ENCODE measurements around the gene ERI3. TPM values are rescaled to one million over a fixed set of nuclear protein-coding genes. Genes with fewer than 3 reads are reported as not detected.
A peak's percentile ranks its signal among the peaks of the same experiment; 100 is the strongest.

ERI3 gene
- total and polyA plus RNA-seq, 2 of the 13 experiments (the other 11 are each of a cell fraction or from before 2014, with no cell fraction given), result 35.6 to 35.9 TPM

GRCh38 chr1:44401256-44402228, 46.5 kb upstream of the ERI3 start (continued):
- no peak for TF ChIP-seq SP1 (IDR thresholded peaks at IDR 0.05)
- no peak for TF ChIP-seq SP1 (CRISPR knock-in tag; IDR thresholded peaks at IDR 0.05)
- TF ChIP-seq ZFY (CRISPR knock-in tag; IDR thresholded peaks at IDR 0.05), result no peak
- TF ChIP-seq ZNF44 (CRISPR knock-in tag; IDR thresholded peaks at IDR 0.05), result no peak
- no peak for TF ChIP-seq KDM5A (IDR thresholded peaks at IDR 0.05; ENCODE audit: borderline replicate concordance, low read length)
- TF ChIP-seq NFKBIZ (CRISPR knock-in tag; IDR thresholded peaks at IDR 0.05), result no peak
- TF ChIP-seq ZNF709 (CRISPR knock-in tag; IDR thresholded peaks at IDR 0.05), result no peak
- no peak for TF ChIP-seq RAD51 (IDR thresholded peaks at IDR 0.05; ENCODE audit: borderline replicate concordance)
- TF ChIP-seq ZNF335 (CRISPR knock-in tag; IDR thresholded peaks at IDR 0.05), result no peak
- no peak for TF ChIP-seq HOXA5 (CRISPR knock-in tag; IDR thresholded peaks at IDR 0.05)
- TF ChIP-seq PHF21A (CRISPR knock-in tag; IDR thresholded peaks at IDR 0.05), result peak; percentile 33; the same call in 1 of the 2 replicates
- TF ChIP-seq HOMEZ (CRISPR knock-in tag; IDR thresholded peaks at IDR 0.05; ENCODE audit: low read depth), result peak; percentile 33; the same call in 1 of the 2 replicates
- TF ChIP-seq ZNF225 (CRISPR knock-in tag; IDR thresholded peaks at IDR 0.05), result no peak
- TF ChIP-seq ZBTB25 (CRISPR knock-in tag; IDR thresholded peaks at IDR 0.05), result 0 out of 2 replicates have a peak, but pooled peaks have one; percentile 27
- no peak for TF ChIP-seq MBD4 (IDR thresholded peaks at IDR 0.05; ENCODE audit: borderline replicate concordance, low read length)
- TF ChIP-seq ZIK1 (CRISPR knock-in tag; IDR thresholded peaks at IDR 0.05; ENCODE audit: borderline replicate concordance, low read depth), result no peak
- no peak for TF ChIP-seq ZNF3 (CRISPR knock-in tag; IDR thresholded peaks at IDR 0.05)
- TF ChIP-seq SNAPC4 (CRISPR knock-in tag; IDR thresholded peaks at IDR 0.05), result 0 out of 2 replicates have a peak, but pooled peaks have one; percentile 28
- no peak for TF ChIP-seq HNRNPK (IDR thresholded peaks at IDR 0.05; ENCODE audit: low read depth, low read length, poor library complexity, severe bottlenecking)
- peak; percentile 35; the same call in 1 of the 2 replicates for TF ChIP-seq ELF1 (CRISPR knock-in tag; IDR thresholded peaks at IDR 0.05)
- no peak for TF ChIP-seq GLI4 (CRISPR knock-in tag; IDR thresholded peaks at IDR 0.05; ENCODE audit: borderline replicate concordance)
- TF ChIP-seq PREB (CRISPR knock-in tag; IDR thresholded peaks at IDR 0.05), result no peak
